GM12878 (cell line): ENCODE results near the gene BCL10. TPM values are rescaled to one million over a fixed set of nuclear protein-coding genes. Genes with fewer than 3 reads are reported as not detected.

Experiments
- ATAC-seq: fragments of 200-7000 bp; cut with Tn5 transposase; 3 replicates; pipeline ENCODE4 v1.9.1; 2020; ENCODE audit warnings: mild to moderate bottlenecking, moderate library complexity
- BruUV-seq: library from RNA; stranded (reverse); fragments of 400-500 nt; replicated peaks from 2 replicates; lab custom pipeline; 2021; lab: Mats Ljungman, UMichigan
- CTCF ChIA-PET: fragments of 300-600 bp; sonication (Branson Sonifier 250); formaldehyde crosslinking; extraction: SDS; loops from one replicate; lab custom pipeline; 2021; ENCODE audit warnings: inconsistent platforms; lab: Yijun Ruan, JAX
- POLR2A ChIA-PET: fragments of 350-600 bp; formaldehyde crosslinking; extraction: SDS; loops from one replicate; lab custom pipeline; 2021; ENCODE audit warnings: inconsistent platforms; lab: Charles Lee
- RAD21 ChIA-PET: fragments of 300-600 bp; sonication (Branson Sonifier 250); formaldehyde crosslinking; loops from one replicate; lab custom pipeline; 2023; ENCODE audit warnings: antibody characterized with exemption; ENCODE audit not compliant: unreplicated experiment; lab: Charles Lee
- SMC1A ChIA-PET: fragments of 300-600 bp; sonication (Branson Sonifier 250); formaldehyde crosslinking; loops from one replicate; lab custom pipeline; 2023; ENCODE audit not compliant: unreplicated experiment, uncharacterized antibody; lab: Charles Lee
- DNase-seq: peaks from one replicate; pipeline ENCODE4 v3.0.0-alpha.2; 2011; ENCODE audit warnings: low read depth, low spot score
- FAIRE-seq: peaks from 3 replicates; lab custom pipeline; 2011; peaks lifted over from hg19 to GRCh38; lab: Jason Lieb, UNC
- H2AFZ ChIP-seq: 2 replicates; pipeline ENCODE4 v1.6.0; 2011; ENCODE audit warnings: low read depth, low read length, control low read depth; ENCODE audit not compliant: control insufficient read depth
- H3K27ac ChIP-seq: 2 replicates; pipeline ENCODE4 v1.5.1; 2011; ENCODE audit warnings: control low read depth; ENCODE audit not compliant: control insufficient read depth, insufficient read depth
- H3K27me3 ChIP-seq, 2 experiments: replicated peaks in 1 of 2; 2 replicates each; pipeline versions ENCODE4 v1.6.0 to v1.6.1; 2011; ENCODE audit warnings: low read length in 1 of 2; ENCODE audit not compliant: control insufficient read depth in 2 of 2, insufficient read depth in 2 of 2
- H3K36me3 ChIP-seq, 2 experiments: 2 replicates each; pipeline ENCODE4 v1.5.1; 2011; ENCODE audit warnings: low read length in 1 of 2; ENCODE audit not compliant: control insufficient read depth in 2 of 2, insufficient read depth in 2 of 2
- H3K4me1 ChIP-seq: 2 replicates; pipeline ENCODE4 v1.6.1; 2011; ENCODE audit warnings: mild to moderate bottlenecking, low read length, moderate library complexity, mixed read lengths; ENCODE audit not compliant: control insufficient read depth, insufficient read depth
- H3K4me2 ChIP-seq: 2 replicates; pipeline ENCODE4 v1.6.0; 2011; ENCODE audit warnings: control low read depth; ENCODE audit not compliant: control insufficient read depth, insufficient read depth
- H3K4me3 ChIP-seq: fragments of 200-600 bp; sonication (generic); 2 replicates; pipeline ENCODE4 v1.5.1; 2016
- H3K79me2 ChIP-seq: 2 replicates; pipeline ENCODE4 v1.6.0; 2011; ENCODE audit warnings: low read length; ENCODE audit not compliant: control insufficient read depth, insufficient read depth
- H3K9ac ChIP-seq: 2 replicates; pipeline ENCODE4 v1.8.0; 2011; ENCODE audit warnings: low read length, control low read depth, mixed read lengths; ENCODE audit not compliant: control insufficient read depth, insufficient read depth
- H3K9me3 ChIP-seq: replicated peaks from 3 replicates; pipeline ENCODE4 v1.5.1; 2011; ENCODE audit warnings: mild to moderate bottlenecking, low read length; ENCODE audit not compliant: control insufficient read depth, insufficient read depth
- H4K20me1 ChIP-seq: 2 replicates; pipeline ENCODE4 v1.6.0; 2011; ENCODE audit not compliant: control insufficient read depth, insufficient read depth
- CEBPB ChIP-seq, 2 experiments: fragments of 150-350 bp in 1 of 2; IDR thresholded peaks; 2 replicates each; pipeline ENCODE4 v1.6.1; 2012 to 2014; ENCODE audit warnings: low read depth in 2 of 2, low read length in 2 of 2, borderline replicate concordance in 1 of 2, inconsistent platforms in 1 of 2
- CHD2 ChIP-seq: IDR thresholded peaks from 2 replicates; pipeline ENCODE4 v1.6.1; 2011; ENCODE audit warnings: low read depth, low read length, improper control_type of control experiment, borderline replicate concordance
- MTA2 ChIP-seq: fragments of 450-650 bp; IDR thresholded peaks from 2 replicates; pipeline ENCODE4 v1.6.1; 2016; ENCODE audit warnings: low read depth, mild to moderate bottlenecking, moderate library complexity
- MYB ChIP-seq: fragments of 150-350 bp; IDR thresholded peaks from 2 replicates; pipeline ENCODE4 v1.6.1; 2014; ENCODE audit warnings: mild to moderate bottlenecking, low read depth, low read length, borderline replicate concordance
- MYC ChIP-seq: IDR thresholded peaks from 2 replicates; pipeline ENCODE4 v1.6.1; 2011; ENCODE audit warnings: mild to moderate bottlenecking, low read length, moderate library complexity, inconsistent platforms; ENCODE audit not compliant: insufficient read depth, insufficient replicate concordance, insufficient read length, severe bottlenecking
- NFYA ChIP-seq: IDR thresholded peaks from 2 replicates; pipeline ENCODE4 v1.6.1; 2011; ENCODE audit warnings: low read depth, mild to moderate bottlenecking, low read length, improper control_type of control experiment, borderline replicate concordance
- NRF1 ChIP-seq: conservative IDR thresholded peaks from 2 replicates; pipeline ENCODE4 v1.6.1; 2011; ENCODE audit warnings: mild to moderate bottlenecking, low read depth, low read length, improper control_type of control experiment
- POU2F2 ChIP-seq: IDR thresholded peaks from 3 replicates; pipeline ENCODE4 v1.6.1; 2011; ENCODE audit warnings: low read depth, mild to moderate bottlenecking, low read length, borderline replicate concordance
- RUNX3 ChIP-seq: IDR thresholded peaks from 2 replicates; pipeline ENCODE4 v1.6.1; 2012; ENCODE audit warnings: low read length, inconsistent platforms
- SIN3A ChIP-seq: IDR thresholded peaks from 2 replicates; pipeline ENCODE4 v1.6.1; 2012; ENCODE audit warnings: low read depth, low read length, improper control_type of control experiment
- SREBF1 ChIP-seq: IDR thresholded peaks from 2 replicates; pipeline ENCODE4 v1.6.1; 2012; ENCODE audit warnings: mild to moderate bottlenecking, low read length
- SREBF2 ChIP-seq: IDR thresholded peaks from 2 replicates; pipeline ENCODE4 v1.6.1; 2012; ENCODE audit warnings: mild to moderate bottlenecking, low read length
- ZBED1 ChIP-seq: IDR thresholded peaks from 2 replicates; pipeline ENCODE4 v1.6.1; 2016; ENCODE audit warnings: borderline replicate concordance
- ZNF217 ChIP-seq: fragments of 450-650 bp; IDR thresholded peaks from 2 replicates; pipeline ENCODE4 v1.6.1; 2017; ENCODE audit warnings: antibody characterized with exemption, mild to moderate bottlenecking
- in situ Hi-C: fragments of 300-500 bp; cut with MboI; formaldehyde crosslinking; loops from 9 replicates; pipeline ENCODE4 v1.14.3; 2018; ENCODE audit warnings: mixed read lengths
- intact Hi-C: fragments of 100-400 bp; cut with micrococcal nuclease; formaldehyde crosslinking; loops from one replicate; pipeline ENCODE4 v1.14.2; 2022; ENCODE audit not compliant: unreplicated experiment
- polyA plus RNA-seq, 11 experiments: library from polyadenylated mRNA; depleted of rRNA in 4 of 11; unstranded in 6 of 11; stranded (reverse) in 5 of 11; fragments of >200 nt; fragmentation: Nextera tagmentation in 4 of 11; fragmentation: Illumina TruSeq in 1 of 11; extraction: Ambion mirVana in 4 of 11; extraction: Trizol in 1 of 11; gene quantifications; 1 replicate in 1 of 11; 2 replicates in 10 of 11; pipeline versions ENCODE4 v1.2.1 to v1.2.3, GENCODE V29; 2011 to 2016; ENCODE audit warnings: inconsistent platforms in 2 of 11, missing spikeins in 2 of 11, low read depth in 1 of 11
- total RNA-seq, 4 experiments: library from RNA; depleted of rRNA in 3 of 4; stranded (reverse); fragments of >200 nt in 3 of 4; fragmentation: Illumina TruSeq in 1 of 4; extraction: Trizol in 1 of 4; gene quantifications; 2 replicates each; pipeline versions ENCODE4 v1.2.1 to v1.2.3, GENCODE V29; 2013 to 2021
- TF ChIP-seq, protein P1 (sequence below): IDR thresholded peaks from 2 replicates; pipeline ENCODE4 v1.6.1; 2012; ENCODE audit warnings: low read length, inconsistent platforms
- TF ChIP-seq, protein P2 (sequence below): IDR thresholded peaks from 2 replicates; pipeline ENCODE4 v1.6.1; 2012; ENCODE audit warnings: mild to moderate bottlenecking, low read depth, low read length
- TF ChIP-seq, protein P3 (sequence below): fragments of 450-650 bp; IDR thresholded peaks from 2 replicates; pipeline ENCODE4 v1.6.1; 2017; ENCODE audit warnings: mild to moderate bottlenecking

Gene BCL10
- total and polyA plus RNA-seq, 10 of the 15 experiments (the other 5 are each of a cell fraction or from before 2014, with no cell fraction given), result 10.6 to 35.2 (median 19.5) TPM

DNA sequence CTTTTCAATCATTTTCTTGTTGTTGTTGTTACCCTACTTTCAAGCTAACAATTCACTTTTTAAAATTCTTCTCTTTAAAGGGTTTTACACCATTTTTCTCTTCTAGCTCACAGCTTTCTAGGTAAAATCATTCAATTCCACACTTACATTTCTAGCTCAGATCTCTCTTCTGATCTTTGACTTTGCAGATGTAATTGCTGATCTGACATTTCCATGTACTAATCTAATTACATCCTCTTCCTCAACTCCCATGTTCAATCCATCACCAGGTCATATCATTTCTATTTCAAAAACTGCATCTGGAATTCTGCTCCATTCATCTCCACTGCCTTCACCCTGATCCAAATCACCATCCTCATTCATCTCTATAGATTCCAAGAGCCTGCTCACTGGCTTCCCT lies 3.0 kb downstream of the BCL10 start:
- CTCF ChIA-PET, result interaction anchor here (1.5 to 10.6 kb wide), 3 partner anchors 13 to 328 kb away, joined by 3 to 229 read pairs (median 5); partner anchors contain the start of gene C1orf52
- intact Hi-C loops, result no loop called here

More for the DNA sequence above, 3.0 kb downstream of the BCL10 start:
- Histone ChIP-seq H3K36me3 (peaks cover 0 to 11% of the 10 kb centered on the region in 2 experiments; a peak in 1 of 4 replicates), H3K79me2 (peaks cover 64% of the 10 kb centered on the region), H3K27ac (no peak overlapping the region), H3K4me2 (peak overlapping the region; percentile 52), H3K4me3 (peak overlapping the region; percentile 87; the same call in 1 of the 2 replicates), H3K9ac (no peak overlapping the region), H3K4me1 (no peaks in the 10 kb centered on the region), H4K20me1 (no peaks in the 10 kb centered on the region), H3K27me3 (no peaks in the 10 kb centered on the region), H3K9me3 (no peaks in the 10 kb centered on the region), H2AFZ (no peak overlapping the region)
- DNase-seq (no peak), ATAC-seq (no peak), FAIRE-seq (no peak)
- in situ Hi-C loops, result loop anchor here (10.0 kb wide), 1 partner anchor 699 kb away; the partner anchor contains the start of gene CTBS
- BruUV-seq, result no TSS peak
- TF ChIP-seq SREBF2 (no peak), SREBF1 (no peak), MYC (no peak), CEBPB (IDR thresholded peaks at IDR 0.05; ENCODE audit: borderline replicate concordance in 1 of 2, low read depth in 2 of 2, low read length in 2 of 2) (no peak), ZBED1 (no peak), SIN3A (no peak), MTA2 (no peak), CHD2 (no peak), MYB (no peak), POU2F2 (no peak), NRF1 (no peak), RUNX3 (no peak), ZNF217 (no peak), NFYA (no peak)
- TF ChIP-seq, protein P1, sequence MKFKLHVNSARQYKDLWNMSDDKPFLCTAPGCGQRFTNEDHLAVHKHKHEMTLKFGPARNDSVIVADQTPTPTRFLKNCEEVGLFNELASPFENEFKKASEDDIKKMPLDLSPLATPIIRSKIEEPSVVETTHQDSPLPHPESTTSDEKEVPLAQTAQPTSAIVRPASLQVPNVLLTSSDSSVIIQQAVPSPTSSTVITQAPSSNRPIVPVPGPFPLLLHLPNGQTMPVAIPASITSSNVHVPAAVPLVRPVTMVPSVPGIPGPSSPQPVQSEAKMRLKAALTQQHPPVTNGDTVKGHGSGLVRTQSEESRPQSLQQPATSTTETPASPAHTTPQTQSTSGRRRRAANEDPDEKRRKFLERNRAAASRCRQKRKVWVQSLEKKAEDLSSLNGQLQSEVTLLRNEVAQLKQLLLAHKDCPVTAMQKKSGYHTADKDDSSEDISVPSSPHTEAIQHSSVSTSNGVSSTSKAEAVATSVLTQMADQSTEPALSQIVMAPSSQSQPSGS, result no peak
- TF ChIP-seq, protein P2, sequence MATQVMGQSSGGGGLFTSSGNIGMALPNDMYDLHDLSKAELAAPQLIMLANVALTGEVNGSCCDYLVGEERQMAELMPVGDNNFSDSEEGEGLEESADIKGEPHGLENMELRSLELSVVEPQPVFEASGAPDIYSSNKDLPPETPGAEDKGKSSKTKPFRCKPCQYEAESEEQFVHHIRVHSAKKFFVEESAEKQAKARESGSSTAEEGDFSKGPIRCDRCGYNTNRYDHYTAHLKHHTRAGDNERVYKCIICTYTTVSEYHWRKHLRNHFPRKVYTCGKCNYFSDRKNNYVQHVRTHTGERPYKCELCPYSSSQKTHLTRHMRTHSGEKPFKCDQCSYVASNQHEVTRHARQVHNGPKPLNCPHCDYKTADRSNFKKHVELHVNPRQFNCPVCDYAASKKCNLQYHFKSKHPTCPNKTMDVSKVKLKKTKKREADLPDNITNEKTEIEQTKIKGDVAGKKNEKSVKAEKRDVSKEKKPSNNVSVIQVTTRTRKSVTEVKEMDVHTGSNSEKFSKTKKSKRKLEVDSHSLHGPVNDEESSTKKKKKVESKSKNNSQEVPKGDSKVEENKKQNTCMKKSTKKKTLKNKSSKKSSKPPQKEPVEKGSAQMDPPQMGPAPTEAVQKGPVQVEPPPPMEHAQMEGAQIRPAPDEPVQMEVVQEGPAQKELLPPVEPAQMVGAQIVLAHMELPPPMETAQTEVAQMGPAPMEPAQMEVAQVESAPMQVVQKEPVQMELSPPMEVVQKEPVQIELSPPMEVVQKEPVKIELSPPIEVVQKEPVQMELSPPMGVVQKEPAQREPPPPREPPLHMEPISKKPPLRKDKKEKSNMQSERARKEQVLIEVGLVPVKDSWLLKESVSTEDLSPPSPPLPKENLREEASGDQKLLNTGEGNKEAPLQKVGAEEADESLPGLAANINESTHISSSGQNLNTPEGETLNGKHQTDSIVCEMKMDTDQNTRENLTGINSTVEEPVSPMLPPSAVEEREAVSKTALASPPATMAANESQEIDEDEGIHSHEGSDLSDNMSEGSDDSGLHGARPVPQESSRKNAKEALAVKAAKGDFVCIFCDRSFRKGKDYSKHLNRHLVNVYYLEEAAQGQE, result no peak
- TF ChIP-seq, protein P3, sequence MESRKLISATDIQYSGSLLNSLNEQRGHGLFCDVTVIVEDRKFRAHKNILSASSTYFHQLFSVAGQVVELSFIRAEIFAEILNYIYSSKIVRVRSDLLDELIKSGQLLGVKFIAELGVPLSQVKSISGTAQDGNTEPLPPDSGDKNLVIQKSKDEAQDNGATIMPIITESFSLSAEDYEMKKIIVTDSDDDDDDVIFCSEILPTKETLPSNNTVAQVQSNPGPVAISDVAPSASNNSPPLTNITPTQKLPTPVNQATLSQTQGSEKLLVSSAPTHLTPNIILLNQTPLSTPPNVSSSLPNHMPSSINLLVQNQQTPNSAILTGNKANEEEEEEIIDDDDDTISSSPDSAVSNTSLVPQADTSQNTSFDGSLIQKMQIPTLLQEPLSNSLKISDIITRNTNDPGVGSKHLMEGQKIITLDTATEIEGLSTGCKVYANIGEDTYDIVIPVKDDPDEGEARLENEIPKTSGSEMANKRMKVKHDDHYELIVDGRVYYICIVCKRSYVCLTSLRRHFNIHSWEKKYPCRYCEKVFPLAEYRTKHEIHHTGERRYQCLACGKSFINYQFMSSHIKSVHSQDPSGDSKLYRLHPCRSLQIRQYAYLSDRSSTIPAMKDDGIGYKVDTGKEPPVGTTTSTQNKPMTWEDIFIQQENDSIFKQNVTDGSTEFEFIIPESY, result no peak
- RAD21 ChIA-PET, result interaction anchor here (2.4 kb wide), 1 partner anchor 14 kb away, joined by 10 read pairs; the partner anchor contains the start of gene C1orf52
- SMC1A ChIA-PET, result interaction anchor here (0.7 to 11.2 kb wide), 5 partner anchors 12 to 329 kb away, joined by 3 to 110 read pairs (median 3); partner anchors contain the start of gene C1orf52
- POLR2A ChIA-PET, result interaction anchor here (1.4 to 7.1 kb wide), 2 partner anchors 12 to 17 kb away, joined by 3 to 61 read pairs; partner anchors contain the start of gene C1orf52
